Neural crest cell (in vitro differentiated cells): ENCODE results near the gene RALY. TPM values are rescaled to one million over a fixed set of nuclear protein-coding genes. Genes with fewer than 3 reads are reported as not detected.

Source experiments
- DNase-seq: peaks from one replicate; pipeline ENCODE4 v3.0.0; 2021; ENCODE audit warnings: low read depth, mixed read lengths, low spot score
- H3K27ac Mint-ChIP-seq: one replicate; pipeline ENCODE4 v1.8.0; 2021; ENCODE audit warnings: mild to moderate bottlenecking, mixed read lengths; ENCODE audit not compliant: unreplicated experiment
- H3K27me3 Mint-ChIP-seq: 2 replicates; pipeline ENCODE4 v1.8.0; 2021; ENCODE audit warnings: low read depth, mild to moderate bottlenecking, mixed read lengths
- H3K36me3 Mint-ChIP-seq: 2 replicates; pipeline ENCODE4 v1.8.0; 2021; ENCODE audit warnings: low read depth, mild to moderate bottlenecking, mixed read lengths
- H3K4me1 Mint-ChIP-seq: 2 replicates; pipeline ENCODE4 v1.8.0; 2021; ENCODE audit warnings: mixed read lengths
- H3K4me3 Mint-ChIP-seq: one replicate; pipeline ENCODE4 v1.8.0; 2021; ENCODE audit warnings: mild to moderate bottlenecking, mixed read lengths
- H3K9me3 Mint-ChIP-seq: 2 replicates; pipeline ENCODE4 v1.8.0; 2021; ENCODE audit warnings: mixed read lengths
- total RNA-seq: library from RNA; stranded (reverse); gene quantifications from 2 replicates; pipeline ENCODE4 v1.2.1, GENCODE V29; 2021
- TF ChIP-seq, protein P1 (sequence below): fragments of 200-600 bp; sonication (generic); conservative IDR thresholded peaks from 2 replicates; pipeline ENCODE4 v1.5.0; 2021; ENCODE audit warnings: antibody characterized with exemption, mild to moderate bottlenecking

RALY gene
- total RNA-seq, 1 donor from 2014 or later = 313 TPM

GRCh38 chr20:33970229-33970628 lies 23.5 kb upstream of the RALY start:
- H3K27ac Mint-ChIP-seq = no peak overlapping the region
- no peaks in the 10 kb centered on the region for H3K36me3 Mint-ChIP-seq

DNA sequence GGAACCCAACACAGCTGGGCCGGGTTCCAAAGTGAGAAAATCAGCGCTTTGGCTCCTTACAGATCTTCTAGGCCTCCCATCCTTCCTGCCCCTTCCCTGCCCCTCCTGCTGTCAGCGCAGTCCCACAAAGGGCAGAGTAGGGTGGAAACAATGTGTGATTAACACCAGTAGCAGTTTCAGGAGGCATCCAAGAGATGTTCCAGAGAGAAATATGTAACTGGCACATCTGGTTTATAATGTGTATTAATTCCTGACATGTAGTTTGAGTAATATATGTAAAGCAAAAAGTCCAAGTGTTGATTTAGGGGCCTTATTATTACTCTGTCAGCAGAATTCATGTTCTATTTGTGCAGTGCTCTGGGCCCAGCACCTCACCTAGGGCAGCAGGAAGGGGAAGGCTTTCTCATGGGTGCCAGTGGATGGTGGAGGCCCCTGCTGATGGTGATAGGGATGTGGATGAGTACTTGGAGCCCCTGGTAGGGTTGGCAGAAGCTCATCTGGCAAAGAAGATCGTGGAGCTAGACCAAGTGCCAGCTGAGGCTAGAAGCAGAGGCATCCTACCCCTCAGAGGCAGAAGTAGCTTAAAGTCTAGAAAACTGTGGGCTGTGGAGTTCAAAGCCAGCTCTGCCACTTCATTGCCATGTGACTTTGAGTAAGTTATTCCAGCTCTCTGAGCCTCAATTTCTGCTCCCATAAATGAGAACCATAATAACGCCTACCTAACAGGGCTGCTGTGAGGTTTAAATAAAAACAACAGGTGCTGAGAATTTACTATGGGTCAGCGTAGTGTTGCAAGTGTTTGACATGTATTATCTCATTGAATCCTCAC lies 22.4 kb upstream of the RALY start:
- Mint-ChIP-seq H3K27me3 (no peaks in the 10 kb centered on the region), H3K4me1 (no peaks in the 10 kb centered on the region), H3K4me3 (no peak overlapping the region), H3K27ac (no peak overlapping the region), H3K9me3 (no peaks in the 10 kb centered on the region), H3K36me3 (no peaks in the 10 kb centered on the region)
- TF ChIP-seq, protein P1, sequence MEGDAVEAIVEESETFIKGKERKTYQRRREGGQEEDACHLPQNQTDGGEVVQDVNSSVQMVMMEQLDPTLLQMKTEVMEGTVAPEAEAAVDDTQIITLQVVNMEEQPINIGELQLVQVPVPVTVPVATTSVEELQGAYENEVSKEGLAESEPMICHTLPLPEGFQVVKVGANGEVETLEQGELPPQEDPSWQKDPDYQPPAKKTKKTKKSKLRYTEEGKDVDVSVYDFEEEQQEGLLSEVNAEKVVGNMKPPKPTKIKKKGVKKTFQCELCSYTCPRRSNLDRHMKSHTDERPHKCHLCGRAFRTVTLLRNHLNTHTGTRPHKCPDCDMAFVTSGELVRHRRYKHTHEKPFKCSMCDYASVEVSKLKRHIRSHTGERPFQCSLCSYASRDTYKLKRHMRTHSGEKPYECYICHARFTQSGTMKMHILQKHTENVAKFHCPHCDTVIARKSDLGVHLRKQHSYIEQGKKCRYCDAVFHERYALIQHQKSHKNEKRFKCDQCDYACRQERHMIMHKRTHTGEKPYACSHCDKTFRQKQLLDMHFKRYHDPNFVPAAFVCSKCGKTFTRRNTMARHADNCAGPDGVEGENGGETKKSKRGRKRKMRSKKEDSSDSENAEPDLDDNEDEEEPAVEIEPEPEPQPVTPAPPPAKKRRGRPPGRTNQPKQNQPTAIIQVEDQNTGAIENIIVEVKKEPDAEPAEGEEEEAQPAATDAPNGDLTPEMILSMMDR = no peak
- no peak for DNase-seq

More at GRCh38 chr20:33970229-33970628, 23.5 kb upstream of the RALY start:
- TF ChIP-seq, protein P1 = no peak
- H3K27me3 Mint-ChIP-seq = no peaks in the 10 kb centered on the region
- no peaks in the 10 kb centered on the region for H3K9me3 Mint-ChIP-seq
- no peaks in the 10 kb centered on the region for H3K4me1 Mint-ChIP-seq
- no peak overlapping the region for H3K4me3 Mint-ChIP-seq
- no peak for DNase-seq

DNA sequence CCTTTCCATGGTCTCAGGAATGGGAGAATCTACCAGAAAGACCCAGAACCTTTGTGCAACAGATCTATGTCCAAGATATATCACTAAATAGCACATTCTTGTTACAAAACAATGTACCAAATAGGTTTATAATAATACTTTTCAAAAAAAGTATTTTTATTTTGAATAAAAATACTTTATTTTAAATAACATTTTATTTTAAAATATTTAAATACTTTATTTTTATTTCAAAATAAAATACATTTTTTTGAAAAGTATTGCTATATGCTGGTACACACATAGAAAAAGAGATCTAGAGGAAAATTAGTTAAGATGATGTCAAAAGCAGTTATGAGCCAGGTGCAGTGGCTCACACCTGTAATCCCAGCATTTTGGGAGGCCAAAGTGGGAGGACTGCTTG lies 16.8 kb upstream of the RALY start:
- Mint-ChIP-seq H3K36me3 (no peaks in the 10 kb centered on the region), H3K27ac (no peak overlapping the region), H3K9me3 (peaks cover 3% of the 10 kb centered on the region), H3K27me3 (peaks cover 8% of the 10 kb centered on the region), H3K4me3 (no peak overlapping the region), H3K4me1 (no peaks in the 10 kb centered on the region)
- no peak for DNase-seq
- TF ChIP-seq, protein P1 = no peak

- no peak for DNase-seq
- Mint-ChIP-seq H3K27me3 (peaks cover 8% of the 10 kb centered on the region), H3K36me3 (no peaks in the 10 kb centered on the region), H3K27ac (no peak overlapping the region), H3K9me3 (peaks cover 3% of the 10 kb centered on the region), H3K4me3 (no peak overlapping the region), H3K4me1 (no peaks in the 10 kb centered on the region)
- TF ChIP-seq, protein P1 = no peak
Measured at GRCh38 chr20:33977535-33977934, 16.2 kb upstream of the RALY start.

GRCh38 chr20:33979094-33979493 lies 14.6 kb upstream of the RALY start:
- Mint-ChIP-seq H3K27ac (no peak overlapping the region), H3K4me1 (peaks cover 8% of the 10 kb centered on the region), H3K9me3 (peaks cover 3% of the 10 kb centered on the region), H3K36me3 (no peaks in the 10 kb centered on the region), H3K4me3 (no peak overlapping the region), H3K27me3 (peaks cover 8% of the 10 kb centered on the region)
- TF ChIP-seq, protein P1 = no peak
- no peak for DNase-seq
